ENCODE measurements around the gene CCDC142. TPM values are rescaled to one million over a fixed set of nuclear protein-coding genes. Genes with fewer than 3 reads are reported as not detected.

The CCDC142 gene
- total RNA-seq, 4 donors from 2014 or later, result 9.6 to 27.8 (median 19.2) TPM

DNA sequence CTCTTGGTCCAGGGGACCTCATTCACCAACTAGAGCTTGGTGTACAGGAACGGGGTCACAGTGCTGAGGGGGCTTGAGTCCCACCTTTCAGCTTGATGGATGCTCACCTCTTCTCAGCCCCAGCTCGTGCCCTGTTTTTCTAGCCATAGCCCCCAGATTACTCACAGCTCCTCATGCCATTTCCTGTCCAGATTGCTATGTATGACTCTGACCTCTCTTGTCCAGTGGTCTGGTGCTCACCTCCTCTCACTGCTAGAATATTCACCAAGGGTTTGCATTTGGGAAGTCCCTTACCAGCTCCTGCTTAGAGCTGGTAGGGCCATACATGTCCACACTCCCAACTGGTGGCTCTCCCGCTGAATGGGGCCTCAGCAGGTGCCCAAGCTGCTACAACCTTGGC, 10.7 kb upstream of the CCDC142 start:
- H3K9me3 ChIP-seq, result no peaks in the 10 kb centered on the region
- intact Hi-C loops (cut with DNase I), result no loop called here
- WGBS, result 93% methylated on average over 3 of the region's 3 CpGs
- no peak overlapping the region for H3K27ac ChIP-seq (replicated peaks in 1 of 4)
- no peak overlapping the region for H3K4me3 ChIP-seq
- peaks cover 12 to 14% (median 13%) of the 10 kb centered on the region in 4 donors for H3K4me1 ChIP-seq
- DNase-seq (ENCODE audit: extremely low spot score), result no peak
- H3K27me3 ChIP-seq, result peaks cover 0 to 19% (median 13%) of the 10 kb centered on the region in 4 donors
- H3K36me3 ChIP-seq, result peaks cover 36 to 61% (median 53%) of the 10 kb centered on the region in 4 donors
- TF ChIP-seq POLR2A (IDR thresholded peaks at IDR 0.05; ENCODE audit: low read depth) (no peak), EP300 (IDR thresholded peaks at IDR 0.05) (no peak), POLR2AphosphoS5 (IDR thresholded peaks at IDR 0.05) (no peak), CTCF (IDR thresholded peaks at IDR 0.05) (no peak)

DNA sequence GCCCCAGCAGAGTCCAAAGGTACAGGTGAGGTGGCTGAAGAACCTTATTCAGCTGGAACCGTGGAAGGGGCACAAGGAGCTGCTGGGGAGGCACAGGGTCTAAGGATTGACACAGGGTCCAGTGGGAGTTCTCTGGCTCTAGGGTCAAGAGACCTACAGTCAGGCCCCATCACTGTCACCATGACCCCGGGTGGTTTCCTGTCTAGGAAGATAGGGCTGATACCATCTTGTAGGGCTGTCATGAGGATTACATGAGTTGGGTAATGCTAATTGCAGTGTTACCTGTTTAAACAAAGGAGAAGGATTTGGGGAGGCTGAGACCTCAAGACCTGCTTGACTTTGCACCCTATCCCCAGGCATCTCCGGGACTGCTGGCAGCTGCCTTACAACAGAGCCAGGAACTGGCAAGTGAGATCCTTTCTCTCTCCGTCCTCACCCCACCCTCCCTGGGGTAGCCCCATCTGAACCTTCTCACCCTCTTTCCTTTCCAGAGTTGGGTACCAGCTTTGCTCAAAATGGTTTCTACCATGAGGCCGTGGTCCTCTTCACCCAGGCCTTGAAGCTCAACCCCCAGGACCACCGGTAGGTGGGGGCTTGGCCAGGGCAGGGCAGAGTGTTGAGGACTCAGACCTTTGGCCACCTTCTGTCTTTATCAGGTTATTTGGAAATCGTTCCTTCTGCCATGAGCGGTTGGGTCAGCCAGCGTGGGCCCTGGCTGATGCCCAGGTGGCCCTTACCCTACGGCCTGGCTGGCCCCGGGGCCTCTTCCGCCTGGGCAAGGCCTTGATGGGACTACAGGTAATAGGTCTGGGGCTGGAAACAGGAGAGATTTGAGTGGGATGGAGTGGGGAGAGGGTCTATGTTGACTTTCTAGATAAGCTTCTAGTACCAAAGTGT, 9.1 kb upstream of the CCDC142 start:
- H3K27me3 ChIP-seq, result peaks cover 0 to 2% (median 0%) of the 10 kb centered on the region in 4 donors
- H3K4me3 ChIP-seq, result no peak overlapping the region
- no peak for DNase-seq (ENCODE audit: extremely low spot score)
- 91% methylated on average over 12 of the region's 12 CpGs for WGBS
- H3K36me3 ChIP-seq, result peaks cover 36 to 78% (median 67%) of the 10 kb centered on the region in 4 donors
- no peak overlapping the region for H3K27ac ChIP-seq (replicated peaks in 1 of 4)
- intact Hi-C loops (cut with DNase I), result no loop called here
- no peaks in the 10 kb centered on the region for H3K9me3 ChIP-seq
- TF ChIP-seq POLR2A (IDR thresholded peaks at IDR 0.05; ENCODE audit: low read depth) (no peak), EP300 (IDR thresholded peaks at IDR 0.05) (no peak), POLR2AphosphoS5 (IDR thresholded peaks at IDR 0.05) (no peak), CTCF (IDR thresholded peaks at IDR 0.05) (no peak)
- no peaks in the 10 kb centered on the region for H3K4me1 ChIP-seq

DNA sequence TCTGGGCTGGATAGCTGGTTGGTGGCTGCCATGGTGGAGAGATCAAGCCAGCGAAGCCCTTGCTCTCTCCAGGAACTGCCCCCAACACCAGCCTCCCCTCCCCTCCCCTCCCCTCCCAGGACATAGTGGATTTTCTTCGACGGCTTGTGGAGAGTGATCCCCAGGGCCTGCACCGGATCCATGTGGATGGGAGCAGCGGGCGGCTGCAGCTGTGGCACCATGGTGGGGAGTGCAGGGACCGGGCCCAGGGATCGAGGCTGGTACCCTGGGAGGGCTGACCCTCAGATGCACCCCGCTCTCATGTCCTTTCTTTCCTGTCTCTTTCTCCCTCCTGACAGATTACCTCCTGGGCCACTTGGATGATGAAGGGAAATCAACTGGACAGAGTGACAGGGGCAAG, 7.1 kb upstream of the CCDC142 start:
- Histone ChIP-seq H3K4me1 (no peaks in the 10 kb centered on the region), H3K27ac (replicated peaks in 1 of 4) (no peak overlapping the region), H3K27me3 (no peaks in the 10 kb centered on the region), H3K9me3 (no peaks in the 10 kb centered on the region), H3K36me3 (peaks cover 36 to 97% (median 84%) of the 10 kb centered on the region in 4 donors), H3K4me3 (no peak overlapping the region)
- WGBS, result 97% methylated on average over 9 of the region's 9 CpGs
- no peak for DNase-seq (ENCODE audit: extremely low spot score)
- intact Hi-C loops (cut with DNase I), result loop anchor here (5.0 kb wide), 1 partner anchor 37 kb away; the partner anchor contains the start of genes AUP1, DQX1 and HTRA2
- TF ChIP-seq CTCF (IDR thresholded peaks at IDR 0.05) (no peak), EP300 (IDR thresholded peaks at IDR 0.05) (no peak), POLR2AphosphoS5 (IDR thresholded peaks at IDR 0.05) (no peak), POLR2A (IDR thresholded peaks at IDR 0.05; ENCODE audit: low read depth) (no peak)

DNA sequence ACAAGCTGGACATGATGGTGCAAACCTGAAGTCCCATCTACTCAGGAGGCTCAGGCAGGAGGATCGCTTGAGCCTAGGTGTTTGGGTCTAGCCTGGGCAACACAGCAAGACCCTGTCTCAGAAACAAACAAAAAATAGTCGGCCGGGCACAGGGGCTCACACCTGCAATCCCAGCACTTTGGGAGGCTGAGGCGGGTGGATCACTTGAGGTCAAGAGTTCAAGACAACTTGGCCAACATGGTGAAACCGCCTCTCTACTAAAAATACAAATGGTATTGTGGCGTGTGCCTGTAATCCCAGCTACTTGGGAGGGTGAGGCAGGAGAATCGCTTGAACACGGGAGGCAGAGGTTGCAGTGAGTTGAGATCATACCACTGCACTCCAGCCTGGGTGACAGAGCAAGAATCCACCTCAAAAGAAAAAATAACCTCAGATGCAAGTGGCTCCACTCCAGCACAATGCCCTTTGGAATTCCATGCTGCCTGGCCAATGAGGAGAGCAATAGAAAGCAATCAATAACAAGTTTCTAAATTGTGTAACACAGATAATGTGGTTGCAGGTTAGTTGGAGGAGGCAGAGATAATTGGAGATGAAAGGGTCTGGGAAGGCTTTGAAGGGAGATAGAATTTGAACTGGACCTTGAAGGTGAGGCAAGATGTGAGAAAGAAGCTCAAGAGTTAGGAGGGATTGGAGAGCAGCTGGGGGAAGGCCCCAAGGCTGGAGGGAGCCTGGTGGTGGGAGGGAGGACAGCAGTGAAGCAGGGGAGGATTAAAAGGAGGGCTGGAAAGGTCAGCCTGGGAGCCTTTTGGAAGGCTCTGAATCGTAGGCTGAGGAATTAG, 6.1 kb upstream of the CCDC142 start:
- no peaks in the 10 kb centered on the region for H3K9me3 ChIP-seq
- no peak overlapping the region for H3K4me3 ChIP-seq
- H3K36me3 ChIP-seq, result peaks cover 36 to 96% (median 79%) of the 10 kb centered on the region in 4 donors
- WGBS, result 95% methylated on average over 9 of the region's 9 CpGs
- intact Hi-C loops (cut with DNase I), result loop anchor here (5.0 kb wide), 1 partner anchor 38 kb away; the partner anchor contains the start of genes AUP1, DQX1 and HTRA2
- no peaks in the 10 kb centered on the region for H3K27me3 ChIP-seq
- DNase-seq (ENCODE audit: extremely low spot score), result no peak
- peaks cover 5 to 8% (median 6%) of the 10 kb centered on the region in 4 donors for H3K4me1 ChIP-seq
- TF ChIP-seq POLR2AphosphoS5 (IDR thresholded peaks at IDR 0.05), result no peak
- TF ChIP-seq POLR2A (IDR thresholded peaks at IDR 0.05; ENCODE audit: low read depth), result no peak
- TF ChIP-seq EP300 (IDR thresholded peaks at IDR 0.05), result no peak
- TF ChIP-seq CTCF (IDR thresholded peaks at IDR 0.05), result no peak
- no peak overlapping the region for H3K27ac ChIP-seq (replicated peaks in 1 of 4)
